ENCODE data around the gene GPR176. TPM values are rescaled to one million over a fixed set of nuclear protein-coding genes. Genes with fewer than 3 reads are reported as not detected.

Gene GPR176
- polyA plus RNA-seq, 1 of the 3 experiments (the other 2 are of a cell fraction): 21.9 TPM

GRCh38 chr15:39808909-39809308 lies 111.2 kb downstream of the GPR176 start:
- Histone ChIP-seq H2AFZ (ENCODE audit: low read depth) (no peak overlapping the region), H3K36me3 (replicated peaks in 1 of 2; ENCODE audit: control insufficient read depth in 1 of 2, insufficient read depth in 2 of 2, low read length in 1 of 2) (peaks cover 0 to 27% of the 10 kb centered on the region in 2 experiments), H4K20me1 (ENCODE audit: insufficient read depth) (peaks cover 5% of the 10 kb centered on the region; the same call in 1 of the 2 replicates), H3K27ac (ENCODE audit: low read depth in 2 of 2, low read length in 1 of 2) (no peak overlapping the region), H3K4me3 (ENCODE audit: low read depth in 2 of 2, low read length in 1 of 2) (no peak overlapping the region), H3K4me1 (ENCODE audit: control insufficient read depth in 1 of 2, insufficient read depth in 2 of 2, low read depth in 1 of 2, low read length in 1 of 2) (no peaks in the 10 kb centered on the region), H3K4me2 (no peak overlapping the region), H3K9me2 (no peaks in the 10 kb centered on the region), H3K79me2 (ENCODE audit: insufficient read depth) (peaks cover 90% of the 10 kb centered on the region), H3K9me3 (no peaks in the 10 kb centered on the region), H3K9ac (no peak overlapping the region), H3K27me3 (ENCODE audit: insufficient read depth) (no peaks in the 10 kb centered on the region), H3F3A (replicated peaks; ENCODE audit: insufficient read depth) (peaks cover 2% of the 10 kb centered on the region)
- DNase-seq: no peak
- CTCF ChIA-PET: no interaction called here
- WGBS (ENCODE audit: low lambda C conversion rate): 89% methylated on average over 3 of the region's 3 CpGs
- POLR2A ChIA-PET: no interaction called here
- TF ChIP-seq TCF12 (IDR thresholded peaks at IDR 0.05) (no peak), GABPA (IDR thresholded peaks at IDR 0.05; ENCODE audit: low read depth) (no peak), ZBTB33 (IDR thresholded peaks at IDR 0.05; ENCODE audit: borderline replicate concordance, low read depth) (no peak)
- TF ChIP-seq, protein P1, sequence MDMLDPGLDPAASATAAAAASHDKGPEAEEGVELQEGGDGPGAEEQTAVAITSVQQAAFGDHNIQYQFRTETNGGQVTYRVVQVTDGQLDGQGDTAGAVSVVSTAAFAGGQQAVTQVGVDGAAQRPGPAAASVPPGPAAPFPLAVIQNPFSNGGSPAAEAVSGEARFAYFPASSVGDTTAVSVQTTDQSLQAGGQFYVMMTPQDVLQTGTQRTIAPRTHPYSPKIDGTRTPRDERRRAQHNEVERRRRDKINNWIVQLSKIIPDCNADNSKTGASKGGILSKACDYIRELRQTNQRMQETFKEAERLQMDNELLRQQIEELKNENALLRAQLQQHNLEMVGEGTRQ (IDR thresholded peaks at IDR 0.05; ENCODE audit: borderline replicate concordance, low read depth, low read length): no peak

DNA sequence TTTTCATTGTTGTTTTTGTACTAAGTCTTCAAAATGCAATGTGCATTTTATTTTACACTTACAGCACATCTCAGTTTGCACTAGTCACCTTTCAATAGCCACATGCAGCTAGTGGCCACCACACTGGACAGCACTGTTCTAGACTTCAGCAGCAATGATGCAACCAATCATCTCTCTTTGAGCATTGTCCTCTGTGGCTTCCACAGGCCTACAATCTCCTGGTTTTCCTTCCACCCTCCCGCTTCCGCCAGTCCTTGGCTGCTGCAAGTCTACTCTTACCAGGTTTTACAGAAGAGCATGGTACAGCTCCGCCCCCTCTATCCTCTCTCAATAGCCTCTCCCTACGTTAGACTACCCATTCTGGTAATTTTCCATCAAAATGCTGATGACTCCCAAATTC lies 112.3 kb downstream of the GPR176 start:
- Histone ChIP-seq H3K4me3 (ENCODE audit: low read depth in 2 of 2, low read length in 1 of 2) (no peak overlapping the region), H3K9me2 (no peaks in the 10 kb centered on the region), H2AFZ (ENCODE audit: low read depth) (no peak overlapping the region), H3K4me2 (no peak overlapping the region), H3K27ac (ENCODE audit: low read depth in 2 of 2, low read length in 1 of 2) (no peak overlapping the region), H3K4me1 (ENCODE audit: control insufficient read depth in 1 of 2, insufficient read depth in 2 of 2, low read depth in 1 of 2, low read length in 1 of 2) (no peaks in the 10 kb centered on the region), H4K20me1 (ENCODE audit: insufficient read depth) (peaks cover 5% of the 10 kb centered on the region; the same call in 1 of the 2 replicates), H3K27me3 (ENCODE audit: insufficient read depth) (no peaks in the 10 kb centered on the region), H3F3A (replicated peaks; ENCODE audit: insufficient read depth) (no peaks in the 10 kb centered on the region), H3K79me2 (ENCODE audit: insufficient read depth) (peaks cover 88% of the 10 kb centered on the region), H3K36me3 (replicated peaks in 1 of 2; ENCODE audit: control insufficient read depth in 1 of 2, insufficient read depth in 2 of 2, low read length in 1 of 2) (peaks cover 0 to 27% of the 10 kb centered on the region in 2 experiments), H3K9me3 (no peaks in the 10 kb centered on the region), H3K9ac (no peak overlapping the region)
- TF ChIP-seq, protein P2, sequence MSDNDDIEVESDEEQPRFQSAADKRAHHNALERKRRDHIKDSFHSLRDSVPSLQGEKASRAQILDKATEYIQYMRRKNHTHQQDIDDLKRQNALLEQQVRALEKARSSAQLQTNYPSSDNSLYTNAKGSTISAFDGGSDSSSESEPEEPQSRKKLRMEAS (IDR thresholded peaks at IDR 0.05; ENCODE audit: low read depth): no peak
- WGBS (ENCODE audit: low lambda C conversion rate): 92% methylated on average over 4 of the region's 4 CpGs
- ChIA-PET POLR2A (no interaction called here), CTCF (no interaction called here)
- DNase-seq: no peak

DNA sequence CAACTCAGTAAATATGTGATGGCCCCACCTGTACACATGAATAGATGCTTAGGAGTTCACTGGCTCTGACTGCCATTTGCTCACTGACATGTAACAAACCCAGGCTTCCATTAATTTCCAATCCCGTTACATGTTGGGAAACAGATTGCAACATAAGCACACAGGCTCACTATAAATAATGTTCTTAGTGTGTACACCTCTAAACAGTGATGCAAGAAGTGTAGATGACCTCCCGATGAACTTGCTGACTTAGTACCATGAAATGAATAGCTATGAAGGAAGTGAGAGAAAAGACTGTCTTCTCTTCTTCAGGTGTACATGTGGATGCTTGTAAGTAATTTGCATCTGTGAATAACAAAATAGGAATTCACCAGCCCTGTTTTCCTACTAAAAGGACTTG lies 116.0 kb downstream of the GPR176 start:
- CTCF ChIA-PET: interaction anchor here (0.9 to 1.3 kb wide), 2 partner anchors 12 to 45 kb away, joined by 3 read pairs; no protein-coding TSS in a partner anchor
- no peak overlapping the region for H3K4me2 ChIP-seq
- no peak overlapping the region for H3K4me3 ChIP-seq (ENCODE audit: low read depth in 2 of 2, low read length in 1 of 2)
- H3K36me3 ChIP-seq (replicated peaks in 1 of 2; ENCODE audit: control insufficient read depth in 1 of 2, insufficient read depth in 2 of 2, low read length in 1 of 2): peaks cover 7 to 23% of the 10 kb centered on the region in 2 experiments
- H4K20me1 ChIP-seq (ENCODE audit: insufficient read depth): peaks cover 5% of the 10 kb centered on the region; the same call in 1 of the 2 replicates
- POLR2A ChIA-PET: no interaction called here
- no peaks in the 10 kb centered on the region for H3K27me3 ChIP-seq (ENCODE audit: insufficient read depth)
- H2AFZ ChIP-seq (ENCODE audit: low read depth): no peak overlapping the region
- no peaks in the 10 kb centered on the region for H3K9me2 ChIP-seq
- WGBS (ENCODE audit: low lambda C conversion rate): 98% methylated on average over 2 of the region's 2 CpGs
- H3K27ac ChIP-seq (ENCODE audit: low read depth in 2 of 2, low read length in 1 of 2): no peak overlapping the region
- no peaks in the 10 kb centered on the region for H3F3A ChIP-seq (replicated peaks; ENCODE audit: insufficient read depth)
- H3K9ac ChIP-seq: no peak overlapping the region
- no peaks in the 10 kb centered on the region for H3K9me3 ChIP-seq
- H3K4me1 ChIP-seq (ENCODE audit: control insufficient read depth in 1 of 2, insufficient read depth in 2 of 2, low read depth in 1 of 2, low read length in 1 of 2): no peaks in the 10 kb centered on the region
- peaks cover 53% of the 10 kb centered on the region for H3K79me2 ChIP-seq (ENCODE audit: insufficient read depth)
- no peak for DNase-seq
- no peak for TF ChIP-seq TEAD4 (IDR thresholded peaks at IDR 0.05; ENCODE audit: borderline replicate concordance, insufficient read depth)
- no peak for TF ChIP-seq GATA2 (CRISPR knock-in tag; IDR thresholded peaks at IDR 0.05)
- no peak for TF ChIP-seq MEF2A (IDR thresholded peaks at IDR 0.05; ENCODE audit: borderline replicate concordance, low read depth)
- no peak for TF ChIP-seq TAF1 (IDR thresholded peaks at IDR 0.05; ENCODE audit: borderline replicate concordance, low read depth, low read length)
- no peak for TF ChIP-seq RXRA (IDR thresholded peaks at IDR 0.05; ENCODE audit: borderline replicate concordance, low read depth)
- TF ChIP-seq SIN3A (IDR thresholded peaks at IDR 0.05; ENCODE audit: borderline replicate concordance, low read depth, low read length): no peak
- TF ChIP-seq, protein P1 (IDR thresholded peaks at IDR 0.05; ENCODE audit: borderline replicate concordance, low read depth, low read length): no peak
- TF ChIP-seq, protein P3, sequence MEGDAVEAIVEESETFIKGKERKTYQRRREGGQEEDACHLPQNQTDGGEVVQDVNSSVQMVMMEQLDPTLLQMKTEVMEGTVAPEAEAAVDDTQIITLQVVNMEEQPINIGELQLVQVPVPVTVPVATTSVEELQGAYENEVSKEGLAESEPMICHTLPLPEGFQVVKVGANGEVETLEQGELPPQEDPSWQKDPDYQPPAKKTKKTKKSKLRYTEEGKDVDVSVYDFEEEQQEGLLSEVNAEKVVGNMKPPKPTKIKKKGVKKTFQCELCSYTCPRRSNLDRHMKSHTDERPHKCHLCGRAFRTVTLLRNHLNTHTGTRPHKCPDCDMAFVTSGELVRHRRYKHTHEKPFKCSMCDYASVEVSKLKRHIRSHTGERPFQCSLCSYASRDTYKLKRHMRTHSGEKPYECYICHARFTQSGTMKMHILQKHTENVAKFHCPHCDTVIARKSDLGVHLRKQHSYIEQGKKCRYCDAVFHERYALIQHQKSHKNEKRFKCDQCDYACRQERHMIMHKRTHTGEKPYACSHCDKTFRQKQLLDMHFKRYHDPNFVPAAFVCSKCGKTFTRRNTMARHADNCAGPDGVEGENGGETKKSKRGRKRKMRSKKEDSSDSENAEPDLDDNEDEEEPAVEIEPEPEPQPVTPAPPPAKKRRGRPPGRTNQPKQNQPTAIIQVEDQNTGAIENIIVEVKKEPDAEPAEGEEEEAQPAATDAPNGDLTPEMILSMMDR (IDR thresholded peaks at IDR 0.05): no peak
- no peak for TF ChIP-seq IRF3 (IDR thresholded peaks at IDR 0.05; ENCODE audit: low read depth, low read length)
- no peak for TF ChIP-seq JUND (IDR thresholded peaks at IDR 0.05)

Data from SK-N-SH (cell line).